ENCODE results near the gene COPE. TPM values are rescaled to one million over a fixed set of nuclear protein-coding genes. Genes with fewer than 3 reads are reported as not detected.

COPE gene
- total RNA-seq, 1 donor from 2014 or later = 213 TPM

DNA sequence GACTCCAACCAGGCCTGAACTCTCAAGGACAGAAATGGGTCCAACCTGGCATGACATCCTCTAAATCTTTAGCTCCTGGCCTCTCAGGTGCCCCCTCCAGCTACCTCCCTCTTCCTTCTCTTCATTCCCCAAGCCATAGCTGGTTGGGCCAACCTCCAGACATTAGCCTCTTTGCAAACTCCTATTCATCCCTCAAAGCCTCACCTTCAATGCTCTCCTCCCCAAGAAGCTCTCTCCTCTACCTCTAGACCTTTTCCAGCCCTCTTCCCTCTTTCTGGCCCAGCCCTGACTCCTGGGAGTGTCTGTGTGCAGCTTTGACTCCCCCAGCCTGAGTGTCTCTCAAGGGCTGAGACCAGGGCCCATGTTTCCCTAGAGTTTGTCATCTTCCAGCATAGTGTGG lies 27.1 kb upstream of the COPE start:
- peak overlapping the region; percentile 79 for H3K4me3 Mint-ChIP-seq (ENCODE audit: unreplicated experiment)
- H3K4me1 Mint-ChIP-seq (ENCODE audit: unreplicated experiment) = peaks cover 10% of the 10 kb centered on the region
- H3K36me3 Mint-ChIP-seq (ENCODE audit: low read depth, unreplicated experiment) = peaks cover 8% of the 10 kb centered on the region
- no peak for DNase-seq (ENCODE audit: low spot score)
- H3K27ac Mint-ChIP-seq (ENCODE audit: unreplicated experiment) = no peak overlapping the region
- H3K9me3 Mint-ChIP-seq (ENCODE audit: unreplicated experiment) = no peaks in the 10 kb centered on the region
- TF ChIP-seq, protein P1, sequence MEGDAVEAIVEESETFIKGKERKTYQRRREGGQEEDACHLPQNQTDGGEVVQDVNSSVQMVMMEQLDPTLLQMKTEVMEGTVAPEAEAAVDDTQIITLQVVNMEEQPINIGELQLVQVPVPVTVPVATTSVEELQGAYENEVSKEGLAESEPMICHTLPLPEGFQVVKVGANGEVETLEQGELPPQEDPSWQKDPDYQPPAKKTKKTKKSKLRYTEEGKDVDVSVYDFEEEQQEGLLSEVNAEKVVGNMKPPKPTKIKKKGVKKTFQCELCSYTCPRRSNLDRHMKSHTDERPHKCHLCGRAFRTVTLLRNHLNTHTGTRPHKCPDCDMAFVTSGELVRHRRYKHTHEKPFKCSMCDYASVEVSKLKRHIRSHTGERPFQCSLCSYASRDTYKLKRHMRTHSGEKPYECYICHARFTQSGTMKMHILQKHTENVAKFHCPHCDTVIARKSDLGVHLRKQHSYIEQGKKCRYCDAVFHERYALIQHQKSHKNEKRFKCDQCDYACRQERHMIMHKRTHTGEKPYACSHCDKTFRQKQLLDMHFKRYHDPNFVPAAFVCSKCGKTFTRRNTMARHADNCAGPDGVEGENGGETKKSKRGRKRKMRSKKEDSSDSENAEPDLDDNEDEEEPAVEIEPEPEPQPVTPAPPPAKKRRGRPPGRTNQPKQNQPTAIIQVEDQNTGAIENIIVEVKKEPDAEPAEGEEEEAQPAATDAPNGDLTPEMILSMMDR (IDR thresholded peaks at IDR 0.05; ENCODE audit: unreplicated experiment) = no peak
- peaks cover 5% of the 10 kb centered on the region for H3K27me3 Mint-ChIP-seq (ENCODE audit: unreplicated experiment)

DNA sequence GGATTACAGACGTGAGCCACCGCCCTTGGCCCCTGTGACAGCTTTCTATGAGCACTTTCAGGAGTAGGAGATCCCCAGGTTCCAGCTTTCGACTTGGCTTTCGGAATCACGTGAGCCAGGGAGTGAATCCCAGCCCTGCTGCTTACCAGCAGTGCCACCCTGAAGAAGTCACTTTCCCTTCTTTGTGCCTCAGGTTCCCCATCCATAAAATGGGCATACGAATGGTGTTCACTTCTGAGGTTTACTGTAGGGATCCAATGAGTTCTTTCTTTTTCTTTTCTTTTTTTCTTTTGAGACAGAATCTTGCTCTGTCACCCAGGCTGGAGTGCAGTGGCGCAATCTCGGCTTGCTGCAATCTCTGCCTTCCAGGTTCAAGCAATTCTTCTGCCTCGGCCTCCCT lies 26.1 kb upstream of the COPE start:
- no peak overlapping the region for H3K27ac Mint-ChIP-seq (ENCODE audit: unreplicated experiment)
- TF ChIP-seq, protein P1 (IDR thresholded peaks at IDR 0.05; ENCODE audit: unreplicated experiment) = no peak
- peaks cover 5% of the 10 kb centered on the region for H3K27me3 Mint-ChIP-seq (ENCODE audit: unreplicated experiment)
- no peak overlapping the region for H3K4me3 Mint-ChIP-seq (ENCODE audit: unreplicated experiment)
- H3K4me1 Mint-ChIP-seq (ENCODE audit: unreplicated experiment) = peaks cover 11% of the 10 kb centered on the region
- DNase-seq (ENCODE audit: low spot score) = no peak
- no peaks in the 10 kb centered on the region for H3K9me3 Mint-ChIP-seq (ENCODE audit: unreplicated experiment)
- H3K36me3 Mint-ChIP-seq (ENCODE audit: low read depth, unreplicated experiment) = peaks cover 8% of the 10 kb centered on the region

DNA sequence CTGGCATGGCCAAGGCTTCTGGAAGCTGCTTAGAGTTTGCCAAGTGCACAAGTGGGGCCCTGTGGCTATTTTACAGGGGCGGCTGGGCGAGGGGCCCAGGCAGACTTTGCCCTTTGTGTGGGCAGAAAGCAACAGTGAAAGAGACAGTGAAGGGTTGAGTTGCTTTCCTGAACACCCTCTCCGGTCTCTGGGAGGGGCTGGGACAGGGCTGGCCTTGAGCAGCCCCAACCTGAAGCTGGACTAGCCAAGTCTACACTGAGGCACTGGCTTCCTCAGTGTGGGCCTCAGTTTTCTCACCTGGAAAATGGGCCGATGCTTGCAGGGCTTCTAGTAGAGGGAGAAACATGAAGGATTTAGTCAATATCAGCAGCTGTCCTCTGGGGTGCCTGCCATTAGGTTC lies 24.3 kb upstream of the COPE start:
- Mint-ChIP-seq H3K36me3 (ENCODE audit: low read depth, unreplicated experiment) (peaks cover 16% of the 10 kb centered on the region), H3K4me3 (ENCODE audit: unreplicated experiment) (no peak overlapping the region), H3K9me3 (ENCODE audit: unreplicated experiment) (no peaks in the 10 kb centered on the region), H3K4me1 (ENCODE audit: unreplicated experiment) (peaks cover 16% of the 10 kb centered on the region), H3K27ac (ENCODE audit: unreplicated experiment) (no peak overlapping the region), H3K27me3 (ENCODE audit: unreplicated experiment) (peaks cover 7% of the 10 kb centered on the region)
- DNase-seq (ENCODE audit: low spot score) = no peak
- TF ChIP-seq, protein P1 (IDR thresholded peaks at IDR 0.05; ENCODE audit: unreplicated experiment) = no peak

DNA sequence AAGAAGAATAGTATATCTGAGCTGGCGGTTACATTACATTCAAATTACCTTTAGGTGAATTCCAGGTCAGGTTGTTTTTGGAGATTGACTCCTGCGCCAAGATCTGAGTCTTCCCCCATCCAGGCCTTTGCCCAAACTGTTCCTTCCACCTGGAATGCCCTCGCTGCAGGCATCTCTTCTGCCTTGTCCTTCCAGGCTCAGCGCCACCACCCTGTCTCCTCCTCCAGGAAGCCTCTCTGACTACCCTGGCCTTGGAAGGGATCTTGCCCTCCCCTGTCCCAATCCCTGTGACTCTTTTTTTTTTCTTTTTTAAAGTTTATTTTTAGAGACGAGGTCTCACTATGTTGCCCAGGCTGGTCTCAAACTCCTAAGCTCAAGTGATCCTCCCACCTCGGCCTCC lies 23.5 kb upstream of the COPE start:
- H3K27me3 Mint-ChIP-seq (ENCODE audit: unreplicated experiment) = peaks cover 7% of the 10 kb centered on the region
- H3K9me3 Mint-ChIP-seq (ENCODE audit: unreplicated experiment) = no peaks in the 10 kb centered on the region
- peaks cover 18% of the 10 kb centered on the region for H3K4me1 Mint-ChIP-seq (ENCODE audit: unreplicated experiment)
- peak overlapping the region; percentile 85 for H3K4me3 Mint-ChIP-seq (ENCODE audit: unreplicated experiment)
- TF ChIP-seq, protein P1 (IDR thresholded peaks at IDR 0.05; ENCODE audit: unreplicated experiment) = no peak
- peaks cover 23% of the 10 kb centered on the region for H3K36me3 Mint-ChIP-seq (ENCODE audit: low read depth, unreplicated experiment)
- DNase-seq (ENCODE audit: low spot score) = no peak
- no peak overlapping the region for H3K27ac Mint-ChIP-seq (ENCODE audit: unreplicated experiment)

DNA sequence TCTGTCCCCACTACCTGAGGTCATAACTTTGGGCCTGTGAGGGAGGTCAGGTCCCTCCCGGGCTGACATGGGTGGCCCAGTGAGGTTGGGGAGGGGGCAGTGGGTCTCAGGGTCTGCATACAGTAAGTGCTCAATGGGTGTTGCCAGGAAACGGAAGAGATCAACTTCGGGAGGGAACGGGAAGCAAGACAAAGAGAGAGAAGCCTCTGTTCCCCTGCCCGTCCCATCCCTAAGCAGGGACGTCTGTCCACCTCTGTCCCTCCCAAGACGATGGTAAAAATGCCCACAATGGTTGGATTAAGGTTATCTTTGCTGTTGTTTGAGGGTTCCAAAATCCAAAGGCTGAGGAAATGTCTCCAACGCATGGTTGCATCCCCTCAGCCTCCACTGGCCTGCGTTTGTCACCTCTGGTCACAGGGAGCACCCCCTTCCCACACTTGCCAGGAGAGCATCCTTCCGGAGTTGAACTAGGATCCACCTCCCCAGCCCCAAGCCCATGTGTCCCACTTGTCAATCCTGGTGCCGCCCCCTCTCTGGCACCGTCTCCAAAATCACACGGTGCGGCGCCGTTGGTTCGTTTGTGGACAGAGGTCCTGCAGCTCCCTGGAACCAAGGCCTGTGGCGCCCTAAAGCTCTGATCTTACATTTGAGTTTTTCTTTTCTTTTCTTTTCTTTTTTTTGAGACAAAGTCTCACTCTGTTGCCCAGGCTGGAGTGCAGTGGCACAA lies 22.6 kb upstream of the COPE start:
- H3K27me3 Mint-ChIP-seq (ENCODE audit: unreplicated experiment) = peaks cover 7% of the 10 kb centered on the region
- H3K4me1 Mint-ChIP-seq (ENCODE audit: unreplicated experiment) = peaks cover 21% of the 10 kb centered on the region
- TF ChIP-seq, protein P1 (IDR thresholded peaks at IDR 0.05; ENCODE audit: unreplicated experiment) = no peak
- H3K36me3 Mint-ChIP-seq (ENCODE audit: low read depth, unreplicated experiment) = peaks cover 27% of the 10 kb centered on the region
- peak overlapping the region; percentile 85 for H3K4me3 Mint-ChIP-seq (ENCODE audit: unreplicated experiment)
- no peak for DNase-seq (ENCODE audit: low spot score)
- no peaks in the 10 kb centered on the region for H3K9me3 Mint-ChIP-seq (ENCODE audit: unreplicated experiment)
- peak overlapping the region; percentile 89 for H3K27ac Mint-ChIP-seq (ENCODE audit: unreplicated experiment)

All from endothelial cell (in vitro differentiated cells).